Liver (tissue), 3 donors: ENCODE data around the gene PLAU.

Experiments
- JUND ChIP-seq, 2 donors: IDR thresholded peaks; 2 replicates each; pipeline ENCODE4 v1.6.1; 2016; ENCODE audit warnings: antibody characterized with exemption in 2 of 2
- SP1 ChIP-seq: IDR thresholded peaks from 2 replicates; pipeline ENCODE4 v1.6.1; 2018; ENCODE audit warnings: antibody characterized with exemption, mild to moderate bottlenecking
- TF ChIP-seq, protein P1 (sequence below): fragments of 150-350 bp; IDR thresholded peaks from 2 replicates; pipeline ENCODE4 v1.5.1; 2017; ENCODE audit warnings: improper control_type of control experiment, low read depth, low read length; ENCODE audit not compliant: missing input control
- donor health status: healthy.
- donor health status: healthy.

DNA sequence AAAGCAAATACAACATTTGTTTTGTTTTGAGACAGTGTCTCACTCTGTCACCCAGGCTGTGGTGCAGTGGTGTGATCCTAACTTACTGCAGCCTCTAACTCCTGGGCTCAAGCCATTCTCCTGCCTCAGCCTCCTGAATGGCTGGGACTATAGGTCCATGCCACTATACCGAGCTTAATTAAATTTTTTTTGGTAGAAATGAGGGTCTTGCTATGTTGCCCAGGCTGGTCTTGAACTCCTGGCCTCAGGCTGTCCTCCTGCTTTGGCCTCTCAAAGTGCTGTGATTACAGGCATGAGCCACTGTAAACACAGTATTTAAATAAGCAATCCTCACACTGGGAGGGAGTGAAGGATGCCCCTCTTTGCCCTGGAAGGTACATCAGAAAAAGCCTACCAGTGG lies 32.6 kb upstream of the PLAU start:
- TF ChIP-seq, protein P1, sequence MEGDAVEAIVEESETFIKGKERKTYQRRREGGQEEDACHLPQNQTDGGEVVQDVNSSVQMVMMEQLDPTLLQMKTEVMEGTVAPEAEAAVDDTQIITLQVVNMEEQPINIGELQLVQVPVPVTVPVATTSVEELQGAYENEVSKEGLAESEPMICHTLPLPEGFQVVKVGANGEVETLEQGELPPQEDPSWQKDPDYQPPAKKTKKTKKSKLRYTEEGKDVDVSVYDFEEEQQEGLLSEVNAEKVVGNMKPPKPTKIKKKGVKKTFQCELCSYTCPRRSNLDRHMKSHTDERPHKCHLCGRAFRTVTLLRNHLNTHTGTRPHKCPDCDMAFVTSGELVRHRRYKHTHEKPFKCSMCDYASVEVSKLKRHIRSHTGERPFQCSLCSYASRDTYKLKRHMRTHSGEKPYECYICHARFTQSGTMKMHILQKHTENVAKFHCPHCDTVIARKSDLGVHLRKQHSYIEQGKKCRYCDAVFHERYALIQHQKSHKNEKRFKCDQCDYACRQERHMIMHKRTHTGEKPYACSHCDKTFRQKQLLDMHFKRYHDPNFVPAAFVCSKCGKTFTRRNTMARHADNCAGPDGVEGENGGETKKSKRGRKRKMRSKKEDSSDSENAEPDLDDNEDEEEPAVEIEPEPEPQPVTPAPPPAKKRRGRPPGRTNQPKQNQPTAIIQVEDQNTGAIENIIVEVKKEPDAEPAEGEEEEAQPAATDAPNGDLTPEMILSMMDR, result no peak
- no peak for TF ChIP-seq JUND (IDR thresholded peaks at IDR 0.05)
- no peak for TF ChIP-seq SP1
